Subcutaneous adipose tissue (tissue), 4 donors: Measurements from ENCODE around the gene IQGAP2. TPM values are rescaled to one million over a fixed set of nuclear protein-coding genes. Genes with fewer than 3 reads are reported as not detected.

ENCODE experiments used
- total RNA-seq, 4 donors: library from RNA; depleted of rRNA; stranded (reverse); fragments of >200 nt; gene quantifications; one replicate each; pipeline ENCODE4 v1.1.0, GENCODE V29; 2016
- TF ChIP-seq, protein P1 (sequence below): fragments of 450-650 bp; IDR thresholded peaks from one replicate; pipeline ENCODE4 v1.5.1; 2016; ENCODE audit warnings: low read depth, mild to moderate bottlenecking, control low read depth, antibody characterized with exemption, moderate library complexity

IQGAP2 gene
- total RNA-seq, 4 donors from 2014 or later: 16.8 to 119 (median 57.0) TPM

DNA sequence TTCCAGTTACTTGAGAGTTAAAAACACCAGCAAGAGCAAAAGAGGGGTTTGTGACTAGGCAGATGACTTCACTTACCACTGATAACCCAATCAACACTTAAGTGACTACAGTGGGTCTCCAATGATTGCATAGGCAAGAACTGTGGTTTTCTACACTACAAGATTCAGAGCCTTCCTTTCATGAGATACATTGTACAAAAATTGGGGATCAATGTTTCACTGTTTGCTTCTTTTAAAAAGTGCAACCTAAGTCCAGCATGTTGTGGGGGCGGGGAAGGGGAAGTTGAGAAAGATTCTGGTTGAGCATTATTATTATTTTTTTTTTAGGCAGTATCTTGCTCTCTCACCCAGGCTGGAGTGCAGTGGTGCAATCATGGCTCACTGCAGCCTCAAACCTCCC lies 3.6 kb downstream of the IQGAP2 start:
- TF ChIP-seq, protein P1, sequence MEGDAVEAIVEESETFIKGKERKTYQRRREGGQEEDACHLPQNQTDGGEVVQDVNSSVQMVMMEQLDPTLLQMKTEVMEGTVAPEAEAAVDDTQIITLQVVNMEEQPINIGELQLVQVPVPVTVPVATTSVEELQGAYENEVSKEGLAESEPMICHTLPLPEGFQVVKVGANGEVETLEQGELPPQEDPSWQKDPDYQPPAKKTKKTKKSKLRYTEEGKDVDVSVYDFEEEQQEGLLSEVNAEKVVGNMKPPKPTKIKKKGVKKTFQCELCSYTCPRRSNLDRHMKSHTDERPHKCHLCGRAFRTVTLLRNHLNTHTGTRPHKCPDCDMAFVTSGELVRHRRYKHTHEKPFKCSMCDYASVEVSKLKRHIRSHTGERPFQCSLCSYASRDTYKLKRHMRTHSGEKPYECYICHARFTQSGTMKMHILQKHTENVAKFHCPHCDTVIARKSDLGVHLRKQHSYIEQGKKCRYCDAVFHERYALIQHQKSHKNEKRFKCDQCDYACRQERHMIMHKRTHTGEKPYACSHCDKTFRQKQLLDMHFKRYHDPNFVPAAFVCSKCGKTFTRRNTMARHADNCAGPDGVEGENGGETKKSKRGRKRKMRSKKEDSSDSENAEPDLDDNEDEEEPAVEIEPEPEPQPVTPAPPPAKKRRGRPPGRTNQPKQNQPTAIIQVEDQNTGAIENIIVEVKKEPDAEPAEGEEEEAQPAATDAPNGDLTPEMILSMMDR: no peak

DNA sequence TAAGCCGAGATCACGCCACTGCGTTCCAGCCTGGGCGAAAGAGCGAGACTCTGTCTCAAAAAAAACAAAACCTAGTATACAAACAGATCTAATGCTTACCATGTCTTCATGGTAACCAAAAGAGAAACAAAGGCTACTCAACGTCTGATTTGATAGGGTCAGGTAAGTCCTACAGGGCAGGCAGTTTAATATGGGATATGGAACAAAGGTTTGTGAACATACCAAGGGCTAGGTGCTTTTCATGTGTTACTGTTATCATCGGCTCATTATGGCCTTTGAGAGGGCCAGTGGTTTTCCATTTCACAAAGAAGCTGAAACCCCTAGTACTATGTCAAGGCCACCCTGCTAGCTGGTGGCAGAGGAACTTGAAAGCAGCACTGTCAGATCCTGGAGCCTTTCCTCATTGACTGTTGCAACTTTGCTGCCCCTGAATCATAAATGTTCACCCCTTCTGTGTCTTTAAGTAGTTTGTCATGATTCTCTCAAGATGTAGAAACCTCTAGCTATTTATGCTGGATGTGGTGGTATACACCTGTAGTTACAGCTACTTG lies 5.1 kb downstream of the IQGAP2 start:
- TF ChIP-seq, protein P1: no peak

DNA sequence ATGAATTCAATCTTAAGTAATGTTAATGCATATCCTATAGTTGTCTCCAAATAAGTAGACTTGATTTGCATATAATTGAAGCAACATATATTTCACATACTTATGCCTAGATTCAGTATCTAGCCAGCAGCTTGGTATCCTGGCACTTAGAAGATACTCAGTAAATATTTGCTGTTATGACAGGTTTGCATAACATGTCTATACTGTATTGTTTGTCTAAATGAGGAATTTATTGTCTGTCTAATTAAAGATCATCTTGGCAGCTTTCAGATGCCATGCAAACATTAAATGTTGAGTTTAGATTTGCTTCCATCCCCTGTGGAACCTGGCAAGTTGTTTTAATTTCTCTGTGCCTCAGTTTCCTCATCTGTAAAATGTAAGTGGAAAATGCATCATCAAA lies 9.4 kb downstream of the IQGAP2 start:
- TF ChIP-seq, protein P1: no peak

DNA sequence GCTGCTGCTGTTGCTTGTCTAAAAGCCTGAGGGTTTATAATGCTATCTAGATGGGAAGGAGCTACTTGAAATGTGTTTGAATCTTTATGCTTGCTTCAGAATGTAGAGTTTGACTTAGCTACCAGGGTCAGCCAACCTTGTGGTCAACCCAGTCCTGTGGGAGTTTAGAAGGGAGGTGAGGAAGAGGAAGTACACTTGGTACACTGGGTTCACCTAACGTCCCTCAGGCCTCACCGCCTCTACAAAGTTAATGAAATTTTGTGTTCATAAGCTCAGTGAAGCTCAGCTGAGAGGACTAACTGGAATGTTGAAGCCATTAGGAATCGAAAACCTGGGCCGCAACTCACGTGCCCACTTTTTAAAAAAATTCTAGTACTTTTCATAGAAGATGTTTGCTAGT lies 10.7 kb downstream of the IQGAP2 start:
- TF ChIP-seq, protein P1: no peak

DNA sequence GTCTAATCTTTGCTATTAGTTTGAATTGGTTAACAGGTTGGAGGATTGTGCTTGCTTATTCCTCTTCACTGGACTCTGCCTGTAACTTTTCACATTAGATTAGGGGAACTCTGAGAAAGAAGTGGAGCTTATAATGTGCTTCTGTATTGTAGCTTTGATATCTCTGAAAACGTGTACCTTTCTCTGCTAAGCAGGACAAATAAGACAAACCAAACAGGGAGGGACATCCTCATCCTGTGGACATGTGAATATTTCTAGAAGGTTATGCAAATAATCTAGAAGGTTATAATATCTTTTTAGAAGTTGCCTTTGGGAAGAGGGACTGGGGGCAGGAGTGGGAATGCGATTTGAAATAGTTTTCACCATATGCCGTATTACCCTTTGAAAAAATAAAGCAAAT lies 11.7 kb downstream of the IQGAP2 start:
- TF ChIP-seq, protein P1: no peak

DNA sequence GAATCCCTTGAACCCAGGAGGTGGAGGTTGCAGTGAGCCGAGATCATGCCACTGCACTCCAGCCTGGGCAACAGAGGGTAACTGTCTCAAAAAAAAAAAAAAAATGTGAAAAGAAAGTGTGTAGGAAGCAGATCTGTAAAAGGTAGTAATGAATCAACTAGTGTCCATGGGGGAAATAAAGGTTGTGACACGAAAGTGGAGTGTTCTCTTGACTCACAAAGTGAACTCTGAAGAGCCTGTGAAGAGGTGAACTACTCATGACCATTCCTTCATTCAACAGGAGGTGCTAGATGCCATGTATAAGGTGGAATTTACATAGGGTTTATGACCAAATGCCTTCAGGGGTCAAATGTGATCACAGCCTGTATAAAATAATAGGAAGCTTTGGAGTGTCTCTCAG lies 12.8 kb downstream of the IQGAP2 start:
- TF ChIP-seq, protein P1: no peak

DNA sequence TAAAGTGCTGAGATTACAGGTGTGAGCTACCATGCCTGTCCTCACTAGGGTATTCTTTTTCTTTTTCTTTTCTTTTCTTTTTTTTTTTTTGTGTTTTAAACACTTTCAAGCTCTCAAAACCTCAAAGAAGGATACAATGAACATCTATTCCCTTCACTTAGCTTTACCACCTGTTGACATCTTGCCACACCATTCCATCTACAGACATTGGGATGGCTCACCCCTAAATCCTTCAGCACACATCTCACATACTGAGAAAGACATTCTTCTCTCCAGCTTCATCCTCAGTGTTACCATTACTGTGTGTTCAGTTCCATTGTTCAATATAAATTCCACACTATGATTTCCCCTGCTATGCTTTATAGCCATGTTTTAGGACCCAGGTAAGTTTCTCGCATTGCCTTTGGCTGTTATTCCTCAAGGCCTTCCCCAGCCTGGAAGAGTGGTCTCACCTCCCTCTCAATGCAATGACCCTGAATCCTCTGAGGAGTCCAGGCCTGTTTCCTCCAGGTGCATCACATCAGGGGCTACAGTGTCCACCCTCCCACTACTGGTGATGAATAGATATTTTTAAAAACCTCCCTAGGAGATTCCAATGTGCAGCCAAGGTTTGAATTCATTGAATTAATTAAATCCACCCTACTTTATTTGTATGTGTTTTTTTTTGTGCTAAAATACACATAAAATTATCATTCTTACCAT lies 16.7 kb downstream of the IQGAP2 start:
- TF ChIP-seq, protein P1: no peak
